ENCODE data around the gene SPON1.

The SPON1 gene

DNA sequence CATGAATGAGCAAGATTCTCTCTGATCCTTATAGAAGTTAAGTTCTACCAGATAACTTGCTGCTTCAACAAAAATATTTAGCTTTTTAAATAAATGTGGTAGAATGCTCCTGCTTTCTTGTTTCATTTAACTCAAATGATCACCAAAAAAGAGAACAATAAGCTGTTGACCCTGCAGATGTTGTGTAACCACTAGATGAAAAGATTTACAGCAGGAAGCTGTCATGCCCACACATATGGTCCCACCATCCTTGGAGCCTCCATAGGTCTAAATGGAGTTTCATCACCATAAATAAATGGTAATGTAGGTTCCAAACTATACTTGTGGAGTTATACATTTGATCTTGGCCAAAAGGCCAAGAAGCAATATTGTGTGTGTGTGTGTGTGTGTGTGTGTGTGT is 277.7 kb downstream of the SPON1 start:
- Histone ChIP-seq H3K27me3 (no peaks in the 10 kb centered on the region), H3K9me3 (no peaks in the 10 kb centered on the region), H3K4me3 (no peak overlapping the region), H3K36me3 (no peaks in the 10 kb centered on the region), H3K4me1 (no peaks in the 10 kb centered on the region), H3K27ac (no peak overlapping the region)
- no peak for DNase-seq
- TF ChIP-seq, protein P1, sequence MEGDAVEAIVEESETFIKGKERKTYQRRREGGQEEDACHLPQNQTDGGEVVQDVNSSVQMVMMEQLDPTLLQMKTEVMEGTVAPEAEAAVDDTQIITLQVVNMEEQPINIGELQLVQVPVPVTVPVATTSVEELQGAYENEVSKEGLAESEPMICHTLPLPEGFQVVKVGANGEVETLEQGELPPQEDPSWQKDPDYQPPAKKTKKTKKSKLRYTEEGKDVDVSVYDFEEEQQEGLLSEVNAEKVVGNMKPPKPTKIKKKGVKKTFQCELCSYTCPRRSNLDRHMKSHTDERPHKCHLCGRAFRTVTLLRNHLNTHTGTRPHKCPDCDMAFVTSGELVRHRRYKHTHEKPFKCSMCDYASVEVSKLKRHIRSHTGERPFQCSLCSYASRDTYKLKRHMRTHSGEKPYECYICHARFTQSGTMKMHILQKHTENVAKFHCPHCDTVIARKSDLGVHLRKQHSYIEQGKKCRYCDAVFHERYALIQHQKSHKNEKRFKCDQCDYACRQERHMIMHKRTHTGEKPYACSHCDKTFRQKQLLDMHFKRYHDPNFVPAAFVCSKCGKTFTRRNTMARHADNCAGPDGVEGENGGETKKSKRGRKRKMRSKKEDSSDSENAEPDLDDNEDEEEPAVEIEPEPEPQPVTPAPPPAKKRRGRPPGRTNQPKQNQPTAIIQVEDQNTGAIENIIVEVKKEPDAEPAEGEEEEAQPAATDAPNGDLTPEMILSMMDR (IDR thresholded peaks at IDR 0.05): no peak
- intact Hi-C loops (cut with DNase I; ENCODE audit: low total_unique reads): no loop called here

DNA sequence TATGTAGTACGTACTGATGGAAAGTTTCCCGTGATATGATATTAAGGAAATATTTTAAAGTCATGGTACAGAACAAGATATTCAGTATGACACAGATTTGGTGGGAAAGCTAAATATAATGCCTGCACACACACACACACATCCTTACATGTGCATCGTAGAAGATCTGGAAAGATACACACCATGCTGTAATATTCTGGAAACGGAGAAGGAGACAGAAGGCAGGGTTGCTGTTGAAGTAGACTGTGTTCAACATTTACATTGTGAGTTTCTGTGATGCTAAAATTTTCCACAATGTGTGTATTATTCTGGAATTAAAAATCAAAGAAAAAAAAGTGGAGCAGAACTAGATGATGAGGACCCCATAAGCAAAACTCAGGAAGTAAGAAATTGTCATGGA is 278.4 kb downstream of the SPON1 start:
- intact Hi-C loops (cut with DNase I; ENCODE audit: low total_unique reads): no loop called here
- Histone ChIP-seq H3K4me3 (no peak overlapping the region), H3K27me3 (peaks cover 0 to 4% of the 10 kb centered on the region in 2 donors), H3K27ac (no peak overlapping the region), H3K4me1 (no peaks in the 10 kb centered on the region), H3K9me3 (no peaks in the 10 kb centered on the region), H3K36me3 (no peaks in the 10 kb centered on the region)
- DNase-seq: no peak
- TF ChIP-seq, protein P1 (IDR thresholded peaks at IDR 0.05): no peak

DNA sequence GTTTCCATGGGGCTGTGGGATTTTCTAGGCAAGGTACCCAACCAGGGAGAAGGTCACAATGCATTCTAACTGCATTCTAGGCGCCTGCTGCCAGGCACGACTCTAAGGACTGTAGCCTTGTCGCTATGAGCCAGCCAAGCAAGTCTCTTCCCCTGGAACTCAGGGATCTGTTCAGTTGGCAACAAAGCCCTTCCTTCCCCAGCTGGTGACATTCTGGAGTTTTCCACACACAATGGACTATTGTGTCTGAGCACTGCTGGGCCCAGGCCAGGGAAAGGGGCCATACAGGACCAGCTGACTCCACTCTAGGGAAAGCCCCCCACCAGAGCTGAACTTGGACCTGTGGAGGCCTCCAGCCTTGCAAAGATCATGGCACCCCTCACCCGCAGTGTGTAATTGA is 279.7 kb downstream of the SPON1 start:
- no peak overlapping the region for H3K4me3 ChIP-seq
- peaks cover 0 to 4% of the 10 kb centered on the region in 2 donors for H3K27me3 ChIP-seq
- TF ChIP-seq, protein P1 (IDR thresholded peaks at IDR 0.05): no peak
- intact Hi-C loops (cut with DNase I; ENCODE audit: low total_unique reads): no loop called here
- H3K36me3 ChIP-seq: no peaks in the 10 kb centered on the region
- H3K9me3 ChIP-seq: no peaks in the 10 kb centered on the region
- H3K4me1 ChIP-seq: no peaks in the 10 kb centered on the region
- no peak for DNase-seq
- no peak overlapping the region for H3K27ac ChIP-seq

DNA sequence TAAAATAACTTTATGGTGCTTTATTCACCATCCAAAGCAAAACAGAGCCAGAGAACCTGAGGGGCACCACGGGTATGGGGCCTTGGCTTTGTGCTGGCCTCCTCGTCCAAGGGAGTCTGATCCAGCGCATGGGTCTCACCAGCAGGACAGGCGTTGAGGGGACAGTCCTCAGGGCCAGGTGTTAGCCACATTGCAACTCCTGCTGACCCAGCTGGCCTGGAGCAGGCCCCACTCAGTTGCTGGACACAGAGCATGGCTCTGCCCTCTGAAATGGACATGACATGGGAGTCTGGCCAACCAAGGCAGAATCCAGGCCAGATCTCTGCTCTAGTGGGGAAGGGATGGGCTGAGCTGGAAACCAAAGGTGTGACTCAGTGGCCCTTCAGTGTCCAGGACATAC is 280.2 kb downstream of the SPON1 start:
- TF ChIP-seq, protein P1 (IDR thresholded peaks at IDR 0.05): no peak
- peaks cover 0 to 4% of the 10 kb centered on the region in 2 donors for H3K27me3 ChIP-seq
- H3K9me3 ChIP-seq: no peaks in the 10 kb centered on the region
- H3K27ac ChIP-seq: no peak overlapping the region
- no peaks in the 10 kb centered on the region for H3K36me3 ChIP-seq
- H3K4me1 ChIP-seq: no peaks in the 10 kb centered on the region
- DNase-seq: no peak
- intact Hi-C loops (cut with DNase I; ENCODE audit: low total_unique reads): no loop called here
- H3K4me3 ChIP-seq: no peak overlapping the region

DNA sequence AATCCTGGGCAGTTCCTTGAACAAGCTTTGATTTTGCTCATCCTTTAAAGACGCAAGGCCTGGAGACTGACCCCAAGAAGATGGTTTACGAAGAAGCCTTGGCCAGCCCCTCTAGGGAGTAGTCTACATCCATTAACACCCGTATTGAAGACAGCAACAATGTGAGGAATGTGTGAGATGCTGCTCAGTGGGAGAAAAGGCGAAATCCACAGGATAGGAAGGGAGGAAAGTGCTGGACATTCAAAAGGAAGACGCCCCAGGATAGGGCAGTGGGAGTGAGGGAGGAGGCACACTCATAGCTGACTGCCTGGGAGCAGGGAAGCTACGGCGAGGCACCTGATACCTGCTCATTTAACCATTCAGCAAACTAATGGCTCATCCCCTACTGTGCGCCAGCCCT is 282.4 kb downstream of the SPON1 start:
- Histone ChIP-seq H3K9me3 (no peaks in the 10 kb centered on the region), H3K36me3 (no peaks in the 10 kb centered on the region), H3K27me3 (peaks cover 0 to 8% of the 10 kb centered on the region in 2 donors), H3K4me3 (no peak overlapping the region), H3K4me1 (no peaks in the 10 kb centered on the region), H3K27ac (no peak overlapping the region)
- intact Hi-C loops (cut with DNase I; ENCODE audit: low total_unique reads): no loop called here
- TF ChIP-seq, protein P1 (IDR thresholded peaks at IDR 0.05): no peak
- DNase-seq: no peak

DNA sequence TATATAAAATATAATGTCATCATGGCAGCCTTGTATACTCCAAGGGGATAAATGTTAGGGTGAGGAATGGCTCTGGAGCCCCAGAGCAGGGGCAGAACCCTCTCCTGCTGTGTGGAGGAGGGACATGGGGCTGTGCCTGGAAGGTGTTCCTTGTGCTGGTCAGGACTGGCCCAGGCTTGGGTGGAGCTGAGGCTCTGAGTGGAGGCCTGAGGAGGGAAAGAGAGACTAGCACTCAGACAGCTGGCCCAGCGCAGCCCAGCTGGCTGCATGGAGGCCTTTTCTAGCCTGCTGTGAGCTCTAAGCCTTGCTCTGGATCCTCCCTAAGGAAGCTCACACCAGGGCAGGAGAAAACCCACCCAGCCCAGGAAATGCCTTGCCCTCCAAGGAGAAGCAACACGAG is 282.9 kb downstream of the SPON1 start:
- Histone ChIP-seq H3K27ac (no peak overlapping the region), H3K4me3 (no peak overlapping the region), H3K36me3 (no peaks in the 10 kb centered on the region), H3K27me3 (peaks cover 0 to 9% of the 10 kb centered on the region in 2 donors), H3K4me1 (no peaks in the 10 kb centered on the region), H3K9me3 (no peaks in the 10 kb centered on the region)
- DNase-seq: no peak
- intact Hi-C loops (cut with DNase I; ENCODE audit: low total_unique reads): no loop called here
- TF ChIP-seq, protein P1 (IDR thresholded peaks at IDR 0.05): no peak

Measured in tibial artery (tissue), 4 donors.